ENCODE data around the gene INSM1. TPM values are rescaled to one million over a fixed set of nuclear protein-coding genes. Genes with fewer than 3 reads are reported as not detected.

INSM1 gene
- total RNA-seq, 4 donors from 2014 or later: 1.4 to 4.6 (median 2.9) TPM; not detected in 1

DNA sequence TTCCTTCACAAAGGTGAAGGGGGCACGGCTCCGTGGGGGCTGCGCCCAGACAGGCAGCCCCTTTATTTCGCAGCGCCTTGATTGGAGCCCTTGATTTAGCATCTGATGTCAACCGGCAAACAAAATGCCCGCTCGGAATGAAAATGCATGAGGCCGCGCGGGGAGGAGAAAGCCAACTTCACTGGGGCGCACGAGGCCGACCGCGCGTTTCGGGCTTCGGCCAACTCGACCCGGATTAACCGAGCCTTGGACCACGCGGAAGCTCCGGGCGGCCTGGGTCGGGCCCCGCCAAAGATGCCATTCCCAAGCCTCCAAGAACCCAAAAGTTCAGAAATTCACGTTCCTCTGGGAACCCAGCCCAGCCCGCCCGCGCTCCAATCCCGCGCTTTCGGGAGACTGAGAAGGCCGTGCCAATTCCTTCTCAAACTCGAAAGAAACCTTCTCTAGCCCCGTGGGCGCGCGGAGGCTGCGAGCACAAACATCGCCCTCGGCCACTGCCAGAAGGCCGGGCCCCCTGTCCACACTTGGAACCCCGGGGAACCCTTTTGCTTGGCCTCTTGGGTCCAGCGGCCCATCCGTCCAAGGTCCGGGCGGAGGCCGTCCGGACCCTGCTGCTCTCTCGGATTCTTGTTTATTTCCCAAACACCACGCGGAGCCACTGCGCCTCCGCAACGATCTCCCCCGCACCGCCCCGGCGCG is 879 bp upstream of the INSM1 start:
- peaks cover 0 to 47% (median 14%) of the 10 kb centered on the region in 4 donors for H3K4me1 ChIP-seq
- H3K9me3 ChIP-seq: no peaks in the 10 kb centered on the region
- TF ChIP-seq POLR2A (IDR thresholded peaks at IDR 0.05) (no peak), CTCF (IDR thresholded peaks at IDR 0.05) (no peak)
- no peak for DNase-seq
- H3K36me3 ChIP-seq: no peaks in the 10 kb centered on the region
- H3K27ac ChIP-seq: no peak overlapping the region
- peaks cover 0 to 71% of the 10 kb centered on the region in 2 donors for H3K27me3 ChIP-seq
- H3K4me3 ChIP-seq: peak overlapping the region in 3 of 4 donors; percentile 31 to 44 (median 43)

GRCh38 chr20:20368418-20369249 is 730 bp downstream of the INSM1 start:
- Histone ChIP-seq H3K4me1 (peaks cover 0 to 43% (median 14%) of the 10 kb centered on the region in 4 donors), H3K27ac (no peak overlapping the region), H3K9me3 (no peaks in the 10 kb centered on the region), H3K4me3 (peak overlapping the region in 3 of 4 donors; percentile 38 to 44 (median 43)), H3K36me3 (no peaks in the 10 kb centered on the region), H3K27me3 (peaks cover 0 to 68% of the 10 kb centered on the region in 2 donors)
- DNase-seq: no peak
- no peak for TF ChIP-seq POLR2A (IDR thresholded peaks at IDR 0.05)

DNA sequence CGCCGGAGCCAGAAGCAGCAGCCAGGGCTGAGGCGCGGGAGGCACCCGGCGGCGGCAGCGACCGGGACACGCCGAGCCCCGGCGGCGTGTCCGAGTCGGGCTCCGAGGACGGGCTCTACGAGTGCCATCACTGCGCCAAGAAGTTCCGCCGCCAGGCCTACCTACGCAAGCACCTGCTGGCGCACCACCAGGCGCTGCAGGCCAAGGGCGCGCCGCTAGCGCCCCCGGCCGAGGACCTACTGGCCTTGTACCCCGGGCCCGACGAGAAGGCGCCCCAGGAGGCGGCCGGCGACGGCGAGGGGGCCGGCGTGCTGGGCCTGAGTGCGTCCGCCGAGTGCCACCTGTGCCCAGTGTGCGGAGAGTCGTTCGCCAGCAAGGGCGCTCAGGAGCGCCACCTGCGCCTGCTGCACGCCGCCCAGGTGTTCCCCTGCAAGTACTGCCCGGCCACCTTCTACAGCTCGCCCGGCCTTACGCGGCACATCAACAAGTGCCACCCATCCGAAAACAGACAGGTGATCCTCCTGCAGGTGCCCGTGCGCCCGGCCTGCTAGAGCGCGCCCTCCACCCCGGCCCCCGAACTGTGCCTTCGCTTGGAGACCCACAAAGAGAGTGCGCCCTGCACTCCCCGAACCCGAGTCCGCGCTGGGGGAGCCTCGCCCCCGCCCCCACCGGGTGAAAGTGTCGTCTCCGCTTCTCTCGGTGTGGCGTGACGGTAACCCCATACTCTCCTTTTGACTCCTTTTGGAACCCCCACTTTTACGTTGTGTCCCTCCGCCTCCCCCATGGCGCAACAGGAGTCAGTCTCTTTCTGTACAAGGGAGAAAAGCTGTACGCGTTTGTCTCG is 1.6 kb downstream of the INSM1 start:
- DNase-seq: peak in 1 of 3 donors; percentile 66
- H3K4me3 ChIP-seq: peak overlapping the region in 3 of 4 donors; percentile 28 to 44 (median 43)
- peaks cover 0 to 35% (median 14%) of the 10 kb centered on the region in 4 donors for H3K4me1 ChIP-seq
- H3K27ac ChIP-seq: no peak overlapping the region
- TF ChIP-seq CTCF (IDR thresholded peaks at IDR 0.05): no peak
- TF ChIP-seq POLR2A (IDR thresholded peaks at IDR 0.05): no peak
- H3K27me3 ChIP-seq: peaks cover 0 to 59% of the 10 kb centered on the region in 2 donors
- no peaks in the 10 kb centered on the region for H3K36me3 ChIP-seq
- no peaks in the 10 kb centered on the region for H3K9me3 ChIP-seq

DNA sequence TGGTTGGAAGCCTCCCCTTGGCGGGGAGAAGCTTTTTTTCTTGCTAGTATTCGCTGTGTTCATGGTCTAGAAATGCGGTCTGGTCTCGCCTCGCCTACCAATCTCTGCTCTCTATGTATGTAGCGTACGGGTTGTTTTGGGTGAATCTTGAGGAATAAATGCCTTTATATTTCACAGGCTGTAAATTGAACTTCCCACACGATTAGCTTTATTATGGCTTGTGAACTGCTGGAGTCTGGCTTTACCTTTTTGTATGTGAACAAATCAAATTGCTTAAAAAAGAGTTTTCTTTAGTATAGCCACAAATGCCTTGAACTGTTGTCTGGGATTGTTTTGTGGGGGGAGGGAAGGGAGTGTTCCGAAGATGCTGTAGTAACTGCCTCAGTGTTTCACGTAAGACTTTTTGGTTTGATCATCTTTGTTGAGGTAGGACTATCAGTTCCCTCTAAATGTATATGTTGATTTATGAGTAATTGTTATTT is 2.2 kb downstream of the INSM1 start:
- no peaks in the 10 kb centered on the region for H3K9me3 ChIP-seq
- H3K27ac ChIP-seq: no peak overlapping the region
- peaks cover 0 to 53% of the 10 kb centered on the region in 2 donors for H3K27me3 ChIP-seq
- no peak overlapping the region for H3K4me3 ChIP-seq
- no peaks in the 10 kb centered on the region for H3K36me3 ChIP-seq
- peaks cover 0 to 34% (median 14%) of the 10 kb centered on the region in 4 donors for H3K4me1 ChIP-seq
- TF ChIP-seq POLR2A (IDR thresholded peaks at IDR 0.05) (no peak), CTCF (IDR thresholded peaks at IDR 0.05) (no peak)
- no peak for DNase-seq

- H3K4me1 ChIP-seq: peaks cover 0 to 34% (median 14%) of the 10 kb centered on the region in 4 donors
- peaks cover 0 to 43% of the 10 kb centered on the region in 2 donors for H3K27me3 ChIP-seq
- TF ChIP-seq POLR2A (IDR thresholded peaks at IDR 0.05): no peak
- TF ChIP-seq CTCF (IDR thresholded peaks at IDR 0.05): no peak
- H3K27ac ChIP-seq: no peak overlapping the region
- H3K36me3 ChIP-seq: no peaks in the 10 kb centered on the region
- no peaks in the 10 kb centered on the region for H3K9me3 ChIP-seq
- DNase-seq: no peak
- H3K4me3 ChIP-seq: no peak overlapping the region
These were observed 3.2 kb downstream of the INSM1 start for GRCh38 chr20:20371083-20371482.
